Urothelium cell line (cell line): ENCODE results near the gene PIK3R2.

Source experiments
- DNase-seq: peaks from one replicate; pipeline ENCODE4 v3.0.0; 2011; ENCODE audit warnings: low spot score, mixed read lengths
- FAIRE-seq: peaks from 2 replicates; lab custom pipeline; 2011; peaks lifted over from hg19 to GRCh38; lab: Jason Lieb, UNC

Gene PIK3R2

DNA sequence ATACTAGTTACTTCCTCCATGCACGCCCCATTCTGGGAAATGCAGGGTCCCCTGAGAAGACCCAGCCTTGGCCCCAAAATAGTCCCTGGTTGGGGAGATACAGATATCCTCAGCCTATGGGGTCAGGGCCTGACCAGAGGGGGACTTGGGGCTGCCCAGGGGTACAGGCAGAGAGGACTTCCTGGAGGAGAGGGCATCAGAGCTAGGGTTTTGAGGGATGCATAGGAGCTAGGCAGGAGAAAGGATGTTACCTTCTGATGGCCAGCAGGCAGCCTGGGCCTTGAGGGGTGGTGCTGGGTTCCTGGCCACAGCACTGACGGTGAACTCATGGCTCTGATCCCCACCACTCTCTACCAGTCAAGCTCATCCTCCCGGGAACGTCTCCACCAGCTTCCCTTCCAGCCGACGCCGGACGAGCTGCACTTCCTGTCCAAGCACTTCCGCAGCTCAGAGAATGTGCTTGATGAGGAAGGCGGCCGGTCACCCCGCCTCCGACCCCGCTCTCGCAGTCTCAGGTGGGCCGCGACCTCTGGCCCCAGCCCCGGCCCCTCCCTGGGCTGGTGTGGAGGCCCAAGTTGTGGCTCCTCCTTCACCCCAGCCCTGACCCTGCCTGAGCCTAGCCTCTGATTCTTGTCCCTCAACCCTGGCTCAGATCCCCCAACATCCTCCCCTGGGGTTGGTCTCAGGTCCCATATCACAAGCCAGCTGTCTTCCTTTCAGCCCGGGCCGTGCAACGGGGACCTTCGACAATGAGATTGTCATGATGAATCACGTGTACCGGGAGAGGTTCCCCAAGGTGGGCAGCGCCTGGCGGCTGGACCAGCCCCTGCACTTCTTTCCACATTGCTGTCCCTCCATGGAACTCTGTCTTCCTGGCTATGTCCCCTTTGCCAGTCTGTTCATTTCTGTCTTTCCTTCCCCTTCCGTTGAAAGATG lies 29.8 kb upstream of the PIK3R2 start:
- DNase-seq (no peak), FAIRE-seq (no peak)

DNA sequence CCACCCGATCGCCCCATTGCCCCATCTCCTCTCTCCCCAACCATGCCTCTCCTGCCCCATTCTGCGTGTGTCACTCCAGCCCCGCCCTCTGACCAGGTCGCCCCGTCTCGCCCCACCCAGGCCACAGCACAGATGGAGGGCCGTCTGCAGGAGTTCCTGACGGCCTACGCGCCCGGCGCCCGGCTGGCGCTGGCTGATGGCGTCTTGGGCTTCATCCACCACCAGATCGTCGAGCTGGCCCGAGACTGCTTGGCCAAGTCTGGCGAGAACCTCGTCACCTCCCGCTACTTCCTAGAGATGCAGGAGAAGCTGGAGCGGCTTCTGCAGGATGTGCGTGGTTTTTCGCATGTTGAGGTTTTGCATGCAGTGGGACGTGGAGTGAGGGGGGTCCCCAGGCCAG lies 29.1 kb upstream of the PIK3R2 start:
- no peak for DNase-seq
- no peak for FAIRE-seq

DNA sequence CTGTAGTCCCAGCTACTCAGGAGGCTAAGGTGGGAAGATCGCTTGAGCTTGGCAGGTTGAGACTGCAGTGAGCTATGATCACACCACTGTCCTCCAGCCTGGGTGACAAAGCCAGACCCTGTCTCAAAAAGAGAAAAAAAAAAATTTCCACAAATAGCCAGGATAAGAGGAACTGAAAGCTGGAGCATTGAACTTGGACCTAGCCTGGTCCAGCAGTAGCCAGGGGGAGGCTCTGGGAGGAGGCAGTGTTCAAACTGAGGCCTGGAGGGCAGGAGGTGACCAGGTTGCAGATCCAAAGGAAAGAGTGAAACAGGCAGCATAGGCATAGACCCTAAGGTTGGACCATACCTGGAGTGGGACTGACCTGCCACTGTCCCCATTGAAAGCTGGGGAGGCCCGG lies 26.9 kb upstream of the PIK3R2 start:
- no peak for FAIRE-seq

DNA sequence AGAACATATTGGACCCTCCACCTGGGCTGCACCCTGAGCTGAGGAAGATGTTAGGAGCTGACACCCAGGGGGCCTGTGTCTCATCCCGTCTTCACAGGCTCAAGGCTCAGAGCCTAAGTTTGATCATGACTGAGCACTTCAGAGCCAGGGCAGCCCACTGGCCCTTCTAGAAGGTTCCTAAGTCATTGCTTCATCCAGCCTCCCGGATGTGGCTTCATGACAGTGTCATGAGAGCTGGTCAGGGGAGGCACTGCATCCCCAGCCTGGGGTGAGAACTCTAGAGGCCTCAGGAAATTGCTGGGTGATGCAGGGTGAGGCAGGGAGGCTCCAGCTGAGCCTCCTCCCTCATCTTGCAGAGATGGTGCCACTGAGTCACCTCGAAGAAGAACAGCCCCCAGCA lies 24.9 kb upstream of the PIK3R2 start:
- DNase-seq = no peak
- no peak for FAIRE-seq

More for the DNA sequence above, 26.9 kb upstream of the PIK3R2 start:
- no peak for DNase-seq

DNA sequence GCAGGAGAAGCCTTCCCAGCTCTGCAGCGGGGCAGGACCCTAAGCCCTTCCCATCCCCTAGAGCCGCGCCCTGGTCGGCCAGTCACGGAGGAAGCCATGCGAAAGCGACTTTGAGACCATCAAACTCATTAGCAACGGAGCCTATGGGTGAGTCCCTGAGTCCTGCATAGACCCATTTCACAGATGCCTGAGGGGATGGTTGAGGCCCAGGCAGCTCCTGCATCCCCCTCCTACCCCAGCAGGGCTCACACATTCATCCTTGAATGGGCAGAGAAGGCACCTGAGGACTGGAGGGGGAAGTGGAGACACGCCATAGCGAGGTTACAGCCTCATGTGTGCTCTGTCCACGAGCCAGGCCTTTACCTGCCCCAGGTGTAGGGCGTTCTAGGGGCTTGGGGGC lies 24.2 kb upstream of the PIK3R2 start:
- FAIRE-seq (no peak), DNase-seq (no peak)

DNA sequence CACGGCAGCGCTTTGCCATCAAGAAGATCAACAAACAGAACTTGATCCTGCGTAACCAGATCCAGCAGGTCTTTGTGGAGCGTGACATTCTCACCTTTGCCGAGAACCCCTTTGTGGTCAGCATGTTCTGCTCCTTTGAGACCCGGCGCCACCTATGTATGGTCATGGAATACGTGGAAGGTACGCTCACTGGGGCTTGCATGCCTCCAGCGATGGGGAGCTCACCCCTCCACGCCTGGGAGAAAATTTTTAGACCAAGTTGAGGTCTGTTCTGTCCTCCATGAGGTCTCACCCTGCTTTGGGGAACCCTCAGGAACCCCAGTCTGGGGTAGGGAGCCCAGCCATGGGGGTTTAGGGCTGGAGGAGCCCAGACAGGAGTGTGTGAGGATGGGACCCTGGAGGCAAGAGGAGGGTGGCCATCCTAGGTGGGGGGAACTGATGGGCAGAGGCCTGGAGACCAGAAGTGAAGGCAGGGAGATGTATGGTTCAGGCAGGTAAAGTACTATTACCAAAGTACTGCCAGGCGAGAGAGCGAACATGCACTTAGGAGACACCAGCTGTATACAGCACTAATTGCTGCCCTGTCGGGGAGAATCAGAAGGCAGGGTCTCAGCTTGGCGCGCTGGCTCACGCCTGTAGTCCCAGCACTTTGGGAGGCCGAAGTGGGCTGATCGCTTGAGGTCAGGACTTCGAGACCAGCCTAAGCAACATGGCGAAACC lies 22.3 kb upstream of the PIK3R2 start:
- FAIRE-seq (no peak), DNase-seq (no peak)

DNA sequence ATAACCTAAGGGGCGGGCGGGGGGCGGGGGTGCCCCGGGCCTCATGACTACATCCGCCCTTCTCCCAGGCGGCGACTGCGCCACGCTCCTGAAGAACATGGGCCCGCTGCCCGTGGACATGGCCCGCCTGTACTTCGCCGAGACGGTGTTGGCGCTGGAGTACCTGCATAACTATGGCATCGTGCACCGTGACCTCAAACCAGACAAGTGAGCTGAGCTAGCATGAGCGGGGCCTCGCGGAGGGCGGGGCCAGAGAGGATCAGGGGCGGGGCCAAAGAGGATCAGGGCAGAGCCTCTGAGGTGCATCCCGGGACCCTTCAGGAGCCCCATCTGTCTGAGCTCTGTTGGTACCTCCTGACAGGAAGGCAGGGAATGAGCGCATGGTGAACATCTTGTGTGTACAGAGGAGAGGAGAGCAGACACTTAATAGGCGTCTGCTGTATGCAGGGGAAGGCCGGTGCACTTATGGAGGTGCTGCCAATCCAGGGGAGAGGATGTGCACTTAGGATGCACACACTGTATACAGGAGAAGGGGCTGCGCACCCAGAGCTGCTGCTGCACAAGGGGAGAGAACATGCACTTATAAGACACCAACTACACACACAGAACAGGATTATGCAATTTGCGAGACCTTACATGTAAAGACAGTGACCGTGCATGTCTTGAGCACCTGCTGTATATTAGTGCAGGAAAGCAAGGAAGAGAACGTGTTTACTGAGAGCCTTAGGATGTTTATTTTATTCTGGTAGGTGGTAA lies 20.9 kb upstream of the PIK3R2 start:
- DNase-seq (no peak), FAIRE-seq (no peak)

DNA sequence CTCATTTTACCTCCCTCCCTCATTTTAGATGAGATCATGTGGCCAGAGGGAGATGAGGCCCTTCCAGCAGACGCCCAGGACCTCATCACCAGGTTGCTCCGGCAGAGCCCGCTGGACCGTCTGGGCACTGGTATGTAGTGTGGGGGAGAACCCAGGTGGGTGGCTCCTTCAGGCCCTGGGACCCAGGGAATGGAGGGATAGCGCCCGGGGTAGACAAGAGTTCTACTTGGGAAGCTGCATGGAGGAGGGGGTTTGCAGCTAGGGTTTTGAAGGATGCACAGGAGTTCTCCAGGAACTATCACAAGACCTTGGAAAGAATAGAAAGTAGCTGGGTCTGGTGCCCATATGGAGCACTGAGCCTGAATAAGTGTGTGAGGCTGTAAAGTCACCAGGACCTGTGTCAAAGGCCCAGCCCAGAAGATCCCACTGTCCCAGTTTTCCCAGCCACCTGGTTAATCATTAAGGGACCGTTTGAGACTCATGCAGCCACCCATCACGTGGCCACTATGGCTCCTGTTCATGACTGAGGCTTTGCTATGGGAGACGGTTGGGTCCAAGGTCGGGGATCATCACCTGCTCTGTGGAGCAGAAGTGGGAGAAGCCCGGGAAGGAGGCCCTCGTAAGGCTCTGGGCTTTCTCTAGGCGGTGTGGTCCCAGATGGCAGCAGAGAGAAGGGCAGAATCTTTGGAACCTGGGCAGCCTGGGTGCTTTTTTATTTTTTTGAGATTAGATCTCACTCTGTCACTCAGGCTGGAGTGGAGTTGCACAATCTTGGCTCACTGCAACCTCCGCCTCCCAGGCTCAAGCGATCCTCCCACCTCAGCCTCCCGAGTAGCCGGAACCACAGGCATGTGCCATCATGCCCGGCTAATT lies 17.0 kb upstream of the PIK3R2 start:
- DNase-seq (no peak), FAIRE-seq (no peak)

DNA sequence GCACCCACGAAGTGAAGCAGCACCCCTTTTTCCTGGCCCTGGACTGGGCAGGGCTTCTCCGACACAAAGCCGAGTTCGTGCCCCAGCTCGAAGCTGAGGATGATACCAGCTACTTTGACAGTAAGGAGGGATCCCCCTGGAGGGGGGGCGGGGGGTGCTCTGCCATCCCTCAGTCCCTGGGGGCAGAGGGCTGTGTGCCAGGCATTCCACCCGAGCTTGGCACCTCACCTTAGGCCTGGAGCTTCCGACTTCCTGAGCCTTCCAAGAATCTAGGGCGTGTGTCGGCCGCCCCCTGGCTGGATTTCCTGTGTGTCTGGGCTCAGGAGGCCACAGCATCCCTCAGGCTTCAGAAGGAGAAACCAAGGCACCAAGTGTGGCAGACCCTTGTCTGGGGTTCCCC lies 15.7 kb upstream of the PIK3R2 start:
- no peak for DNase-seq
- FAIRE-seq = no peak

DNA sequence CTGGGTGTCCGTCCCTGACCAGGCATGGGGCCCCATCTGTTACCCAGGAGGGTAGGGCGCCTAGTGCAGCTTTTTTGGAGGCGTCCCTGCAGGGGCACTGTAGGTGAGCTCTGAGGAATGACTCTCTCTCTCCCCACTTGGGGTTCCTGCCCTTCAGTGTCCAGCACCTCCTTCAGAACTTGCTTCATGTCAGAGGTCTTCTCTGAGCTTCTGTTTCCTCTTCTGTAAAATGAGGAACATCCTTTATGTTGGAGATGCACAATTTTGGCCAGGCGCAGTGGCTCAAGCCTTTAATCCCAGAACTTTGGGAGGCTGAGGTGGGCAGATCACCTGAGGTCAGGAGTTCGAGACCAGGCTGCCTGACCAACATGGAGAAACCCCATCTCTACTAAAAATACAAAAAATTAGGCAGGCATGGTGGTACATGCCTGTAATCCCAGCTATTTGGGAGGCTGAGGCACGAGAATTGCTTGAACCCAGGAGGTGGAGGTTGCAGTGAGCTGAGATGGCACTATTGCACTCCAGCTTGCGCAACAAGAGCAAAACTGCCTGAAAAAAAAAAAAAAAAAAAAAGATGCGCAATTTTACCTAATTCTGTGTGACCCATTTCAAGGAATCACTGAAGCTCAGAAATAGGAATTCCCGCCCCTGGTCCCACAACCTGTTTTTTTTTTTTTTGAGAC lies 15.2 kb upstream of the PIK3R2 start:
- FAIRE-seq (no peak), DNase-seq (no peak)

DNA sequence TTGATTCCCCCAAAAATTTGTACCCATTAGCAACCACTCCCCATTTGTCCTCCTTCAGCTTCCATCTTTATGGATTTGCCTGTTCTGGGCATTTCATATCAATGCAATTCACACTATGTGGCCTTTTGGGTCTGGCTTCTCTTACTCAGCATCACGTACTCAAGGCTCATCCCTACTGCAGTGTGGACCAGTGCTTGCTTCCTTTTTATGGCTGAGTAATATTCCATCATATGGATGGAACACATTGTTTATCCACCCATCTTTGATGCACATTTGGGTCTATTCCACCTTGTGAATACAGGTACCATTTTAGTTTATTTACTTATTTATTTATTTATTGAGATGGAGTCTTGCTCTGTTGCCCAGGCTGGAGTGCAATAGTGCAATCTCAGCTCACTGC lies 12.5 kb upstream of the PIK3R2 start:
- no peak for FAIRE-seq

DNA sequence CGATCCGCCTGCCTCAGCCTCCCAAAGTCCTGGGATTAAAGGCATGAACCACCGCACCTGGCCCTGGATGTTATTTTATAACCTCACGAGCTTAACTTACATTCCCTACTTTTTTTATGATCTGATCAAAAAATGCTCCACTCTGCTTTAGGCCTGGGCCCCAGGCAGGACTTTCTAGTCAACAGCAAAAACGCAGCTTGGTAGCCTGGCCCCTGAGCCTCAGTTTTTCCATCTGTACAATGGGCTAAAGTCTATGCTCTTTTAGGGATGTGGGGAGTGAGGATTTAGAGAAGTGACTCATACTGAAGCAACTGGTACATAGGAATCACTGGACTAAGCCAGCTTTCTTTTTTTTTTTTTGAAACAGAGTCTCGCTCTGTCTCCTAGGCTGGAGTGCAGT lies 11.9 kb upstream of the PIK3R2 start:
- FAIRE-seq (no peak), DNase-seq (no peak)

More for the DNA sequence above, 12.5 kb upstream of the PIK3R2 start:
- no peak for DNase-seq

DNA sequence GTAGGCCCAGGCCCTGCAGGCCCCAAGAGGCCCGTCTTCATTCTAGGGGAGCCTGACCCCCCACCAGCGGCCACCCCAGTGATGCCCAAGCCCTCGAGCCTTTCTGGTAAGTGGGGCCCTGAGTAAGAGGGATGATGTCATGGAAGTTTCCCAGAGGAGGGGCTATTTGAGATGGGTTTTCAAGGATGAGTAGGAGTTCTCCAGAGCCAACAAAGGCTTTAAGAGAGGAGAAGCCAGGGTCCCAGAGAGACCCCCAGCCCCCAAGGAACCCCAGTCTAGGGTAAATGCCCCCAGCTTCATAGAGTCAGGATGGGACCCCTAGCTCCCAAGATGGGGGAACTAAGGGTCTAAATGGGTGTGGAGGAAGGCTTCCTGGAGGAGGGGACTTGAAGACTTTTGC lies 9.1 kb upstream of the PIK3R2 start:
- FAIRE-seq = no peak
- no peak for DNase-seq

DNA sequence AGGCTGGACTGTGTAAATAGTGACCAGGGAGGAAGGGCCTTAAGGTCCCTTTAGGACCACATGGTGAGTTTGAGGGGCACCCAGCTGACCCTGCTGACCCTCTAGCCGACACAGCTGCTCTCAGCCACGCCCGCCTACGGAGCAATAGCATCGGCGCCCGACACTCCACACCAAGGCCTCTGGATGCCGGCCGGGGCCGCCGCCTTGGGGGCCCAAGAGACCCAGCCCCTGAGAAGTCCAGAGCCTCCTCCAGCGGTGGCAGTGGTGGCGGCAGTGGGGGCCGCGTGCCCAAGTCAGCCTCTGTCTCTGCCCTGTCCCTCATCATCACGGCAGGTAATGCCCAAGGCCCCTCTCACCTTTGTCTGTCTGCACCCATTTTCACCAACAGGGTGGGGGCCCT lies 8.6 kb upstream of the PIK3R2 start:
- no peak for FAIRE-seq
- no peak for DNase-seq

DNA sequence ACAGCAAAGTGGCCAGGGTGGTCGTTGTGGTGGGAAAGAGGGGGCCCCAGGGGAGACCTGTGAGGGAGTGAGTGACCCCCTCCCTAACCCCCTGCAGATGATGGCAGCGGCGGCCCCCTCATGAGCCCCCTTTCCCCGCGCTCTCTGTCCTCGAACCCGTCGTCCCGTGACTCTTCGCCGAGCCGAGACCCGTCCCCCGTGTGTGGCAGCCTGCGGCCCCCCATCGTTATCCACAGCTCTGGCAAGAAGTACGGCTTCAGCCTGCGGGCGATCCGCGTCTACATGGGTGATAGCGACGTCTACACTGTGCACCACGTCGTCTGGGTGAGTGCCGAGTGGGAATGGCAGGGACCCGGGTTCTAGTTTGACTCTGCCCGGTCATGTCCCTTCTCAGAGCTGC lies 8.1 kb upstream of the PIK3R2 start:
- DNase-seq = no peak
- FAIRE-seq = no peak

DNA sequence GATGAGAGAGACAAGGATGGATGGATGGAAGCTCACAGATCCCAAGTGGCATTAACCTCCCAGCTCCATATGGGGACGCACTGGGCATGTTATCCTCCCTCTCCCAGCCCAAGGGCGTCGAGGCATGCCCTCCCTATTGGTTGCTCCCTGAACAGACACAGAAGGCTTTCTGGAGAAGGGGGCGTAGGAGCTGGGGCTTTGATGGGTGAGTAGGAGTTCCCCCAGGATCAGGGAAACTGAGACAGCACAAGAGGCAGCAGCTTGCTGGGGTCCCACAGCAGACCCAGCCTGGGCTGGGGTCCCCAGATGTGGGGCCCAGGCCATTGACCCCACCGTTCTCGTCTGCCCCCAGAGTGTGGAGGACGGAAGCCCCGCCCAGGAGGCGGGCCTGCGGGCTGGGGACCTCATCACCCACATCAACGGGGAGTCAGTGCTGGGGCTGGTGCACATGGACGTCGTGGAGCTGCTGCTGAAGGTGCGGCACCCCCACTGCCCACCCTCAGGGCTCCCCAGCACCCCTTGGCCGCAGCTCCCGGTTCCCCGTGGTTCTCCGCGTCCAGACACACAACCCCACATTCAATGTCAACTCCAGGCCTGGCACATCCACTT lies 7.5 kb upstream of the PIK3R2 start:
- FAIRE-seq (no peak), DNase-seq (no peak)

DNA sequence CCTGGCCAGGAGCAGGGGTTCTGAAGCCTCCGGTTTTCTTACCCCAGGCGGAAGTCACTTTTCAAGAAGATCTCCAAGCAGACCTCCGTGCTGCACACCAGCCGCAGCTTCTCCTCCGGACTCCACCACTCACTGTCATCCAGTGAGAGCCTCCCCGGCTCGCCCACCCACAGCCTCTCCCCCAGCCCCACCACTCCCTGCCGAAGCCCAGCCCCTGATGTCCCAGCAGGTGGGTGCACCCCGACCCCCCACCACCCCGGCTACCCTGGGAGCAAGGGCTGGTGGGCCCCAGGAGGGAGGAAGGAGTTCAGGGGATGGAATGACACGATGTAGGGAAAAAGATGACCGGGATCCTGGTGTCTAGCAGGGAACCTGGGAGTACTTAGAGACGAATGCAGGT lies 5.6 kb upstream of the PIK3R2 start:
- DNase-seq (no peak), FAIRE-seq (no peak)

DNA sequence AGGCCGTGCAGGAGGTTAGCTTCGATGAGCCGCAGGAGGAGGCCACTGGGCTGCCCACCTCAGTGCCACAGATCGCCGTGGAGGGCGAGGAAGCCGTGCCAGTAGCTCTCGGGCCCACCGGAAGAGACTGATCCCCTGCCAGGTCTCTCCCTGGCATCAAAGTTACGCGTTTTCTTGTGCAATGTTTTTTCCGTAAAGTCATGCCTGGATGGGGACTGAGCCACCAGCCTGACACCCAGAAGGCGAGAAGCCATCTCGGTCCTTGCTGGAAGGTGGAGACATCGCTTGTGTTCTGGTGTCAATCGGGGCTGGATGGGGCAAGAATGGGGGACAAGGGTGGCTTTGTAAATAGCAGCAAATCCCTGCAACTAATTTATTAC lies 3.4 kb upstream of the PIK3R2 start:
- DNase-seq (no peak), FAIRE-seq (no peak)

DNA sequence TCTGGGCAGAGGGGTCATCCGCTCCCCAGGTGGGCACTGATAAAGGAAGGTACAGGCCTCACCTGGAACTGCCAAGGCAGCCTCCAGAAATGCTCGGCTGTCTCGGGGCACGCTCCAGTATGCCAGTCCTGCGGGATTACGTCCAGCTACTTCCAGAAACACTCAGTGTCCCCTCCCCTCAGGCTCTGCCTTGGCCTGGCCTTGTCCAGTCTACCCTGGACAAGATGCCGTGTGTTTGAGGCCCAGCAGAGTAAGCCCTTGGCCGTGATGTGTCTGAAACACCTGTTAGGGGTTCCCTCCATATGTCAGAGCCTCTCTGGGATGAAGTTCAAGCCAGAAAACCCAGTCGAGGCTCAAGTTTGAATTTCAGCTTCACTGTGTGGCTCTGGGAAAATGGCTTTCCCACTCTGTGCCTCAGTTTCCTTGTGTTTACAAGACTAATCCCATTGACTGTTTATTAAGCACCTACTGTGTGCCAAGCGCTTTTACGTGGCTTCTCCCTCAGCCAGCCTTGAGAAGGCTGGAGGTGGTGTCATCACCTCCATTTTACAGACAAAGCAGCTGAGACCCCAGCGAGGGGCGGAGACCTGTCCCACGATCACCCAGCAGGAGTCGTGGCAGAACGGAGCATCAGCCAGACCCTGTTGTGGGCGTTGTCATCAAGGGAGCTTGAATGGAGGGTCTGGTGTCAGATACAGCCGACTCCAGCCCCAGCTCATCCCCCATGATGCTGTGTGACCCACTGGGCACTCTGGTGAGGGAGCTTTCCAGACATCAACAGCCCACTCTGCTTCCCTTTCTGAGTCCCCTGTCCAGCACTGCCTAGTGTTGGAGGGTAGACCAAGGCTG lies 2.0 kb upstream of the PIK3R2 start:
- FAIRE-seq = no peak
- DNase-seq = no peak
